A673 (cell line): ENCODE results near the gene MALT1. TPM values are rescaled to one million over a fixed set of nuclear protein-coding genes. Genes with fewer than 3 reads are reported as not detected.

Experiments
- BruUV-seq: library from RNA; stranded (reverse); fragments of 400-500 nt; replicated peaks from 2 replicates; lab custom pipeline; 2021; lab: Mats Ljungman, UMichigan
- CTCF ChIA-PET: fragments of 300-600 bp; sonication (Branson Sonifier 250); formaldehyde crosslinking; loops from one replicate; lab custom pipeline; 2022; ENCODE audit warnings: antibody characterized with exemption; lab: Charles Lee
- POLR2A ChIA-PET: fragments of 300-600 bp; sonication (Branson Sonifier 250); formaldehyde crosslinking; loops from one replicate; lab custom pipeline; 2022; ENCODE audit warnings: antibody characterized with exemption; ENCODE audit not compliant: low non-redundant PET; lab: Charles Lee
- DNase-seq: peaks from one replicate; pipeline ENCODE4 v3.0.0-alpha.2; 2015; ENCODE audit warnings: low spot score
- H3K27ac ChIP-seq: fragments of 200-600 bp; sonication (generic); 2 replicates; pipeline ENCODE4 v1.5.1; 2016; ENCODE audit warnings: mixed run types, low read depth, mild to moderate bottlenecking, mixed read lengths, antibody characterized with exemption, low read length; ENCODE audit not compliant: poor library complexity, severe bottlenecking
- H3K27me3 ChIP-seq: fragments of 200-600 bp; sonication (generic); replicated peaks from 2 replicates; pipeline ENCODE4 v1.6.1; 2017; ENCODE audit warnings: mixed run types, low read depth, mild to moderate bottlenecking, mixed read lengths, antibody characterized with exemption, low read length; ENCODE audit not compliant: insufficient read depth, poor library complexity
- H3K36me3 ChIP-seq: fragments of 200-600 bp; sonication (generic); 2 replicates; pipeline ENCODE4 v1.6.1; 2016; ENCODE audit warnings: mixed run types, mild to moderate bottlenecking, mixed read lengths, antibody characterized with exemption, low read length; ENCODE audit not compliant: insufficient read depth, poor library complexity, severe bottlenecking
- H3K4me1 ChIP-seq: fragments of 200-600 bp; sonication (generic); 2 replicates; pipeline ENCODE4 v1.6.1; 2017; ENCODE audit warnings: mixed run types, mild to moderate bottlenecking, mixed read lengths, antibody characterized with exemption, low read length; ENCODE audit not compliant: insufficient read depth, poor library complexity, severe bottlenecking
- H3K4me3 ChIP-seq: fragments of 200-600 bp; sonication (generic); 2 replicates; pipeline ENCODE4 v1.5.1; 2016; ENCODE audit warnings: low read depth, mixed run types, mild to moderate bottlenecking, mixed read lengths, low read length; ENCODE audit not compliant: poor library complexity, severe bottlenecking
- H3K9me3 ChIP-seq: fragments of 200-600 bp; sonication (generic); 2 replicates; pipeline ENCODE4 v1.6.1; 2016; ENCODE audit warnings: mixed run types, low read depth, mild to moderate bottlenecking, mixed read lengths, antibody characterized with exemption, low read length; ENCODE audit not compliant: poor library complexity, severe bottlenecking
- CTCF ChIP-seq: fragments of 300-800, 200-600 bp; sonication (generic); conservative IDR thresholded peaks from 2 replicates; pipeline ENCODE4 v1.5.1; 2017; ENCODE audit warnings: low read depth, mild to moderate bottlenecking, antibody characterized with exemption, low read length, moderate library complexity, mixed read lengths
- EZH2 ChIP-seq: fragments of 200-600 bp; sonication (generic); IDR thresholded peaks from 2 replicates; pipeline ENCODE4 v1.6.1; 2017; ENCODE audit warnings: borderline replicate concordance, low read depth, mild to moderate bottlenecking, mixed read lengths, antibody characterized with exemption, low read length; ENCODE audit not compliant: poor library complexity, severe bottlenecking
- intact Hi-C: fragments of 100-400 bp; cut with micrococcal nuclease; formaldehyde crosslinking; loops from one replicate; pipeline ENCODE4 v1.10.0; 2022; ENCODE audit not compliant: unreplicated experiment
- total RNA-seq: library from RNA; stranded (reverse); gene quantifications from 2 replicates; pipeline ENCODE4 v1.2.3, GENCODE V29; 2021

The MALT1 gene
- total RNA-seq, 1 experiment from 2014 or later = 23.0 TPM

- H3K4me1 ChIP-seq = peaks cover 1% of the 10 kb centered on the region
- H3K27ac ChIP-seq = no peak overlapping the region
- H3K36me3 ChIP-seq = peaks cover 5% of the 10 kb centered on the region
- intact Hi-C loops = no loop called here
- ChIA-PET POLR2A (no interaction called here), CTCF (no interaction called here)
- no peak overlapping the region for H3K4me3 ChIP-seq
- no peak for DNase-seq
- TF ChIP-seq EZH2 = no peak
- TF ChIP-seq CTCF = no peak
- H3K27me3 ChIP-seq = no peaks in the 10 kb centered on the region
- H3K9me3 ChIP-seq = no peaks in the 10 kb centered on the region
- BruUV-seq = no TSS peak
Measured at GRCh38 chr18:58699551-58699950, 28.3 kb downstream of the MALT1 start.

- H3K4me1 ChIP-seq = no peaks in the 10 kb centered on the region
- intact Hi-C loops = no loop called here
- H3K9me3 ChIP-seq = no peaks in the 10 kb centered on the region
- BruUV-seq = no TSS peak
- CTCF ChIA-PET = no interaction called here
- H3K36me3 ChIP-seq = peaks cover 9% of the 10 kb centered on the region
- POLR2A ChIA-PET = no interaction called here
- TF ChIP-seq CTCF = no peak
- no peak for TF ChIP-seq EZH2
- no peak for DNase-seq
- no peak overlapping the region for H3K4me3 ChIP-seq
- no peaks in the 10 kb centered on the region for H3K27me3 ChIP-seq
- no peak overlapping the region for H3K27ac ChIP-seq
Measured at GRCh38 chr18:58700209-58700608, 28.9 kb downstream of the MALT1 start.

GRCh38 chr18:58712930-58713329 lies 41.7 kb downstream of the MALT1 start:
- Histone ChIP-seq H3K27me3 (no peaks in the 10 kb centered on the region), H3K4me3 (no peak overlapping the region), H3K4me1 (no peaks in the 10 kb centered on the region), H3K36me3 (no peaks in the 10 kb centered on the region), H3K9me3 (no peaks in the 10 kb centered on the region), H3K27ac (no peak overlapping the region)
- CTCF ChIA-PET = no interaction called here
- TF ChIP-seq CTCF (no peak), EZH2 (no peak)
- no peak for DNase-seq
- POLR2A ChIA-PET = no interaction called here
- BruUV-seq = no TSS peak
- intact Hi-C loops = no loop called here
